ENCODE data around the gene BCL7A. TPM values are rescaled to one million over a fixed set of nuclear protein-coding genes. Genes with fewer than 3 reads are reported as not detected.

BCL7A gene
- total and polyA plus RNA-seq, 9 of the 15 experiments (the other 6 are each of a cell fraction or from before 2014, with no cell fraction given) = 0.25 to 21.9 (median 14.9) TPM

DNA sequence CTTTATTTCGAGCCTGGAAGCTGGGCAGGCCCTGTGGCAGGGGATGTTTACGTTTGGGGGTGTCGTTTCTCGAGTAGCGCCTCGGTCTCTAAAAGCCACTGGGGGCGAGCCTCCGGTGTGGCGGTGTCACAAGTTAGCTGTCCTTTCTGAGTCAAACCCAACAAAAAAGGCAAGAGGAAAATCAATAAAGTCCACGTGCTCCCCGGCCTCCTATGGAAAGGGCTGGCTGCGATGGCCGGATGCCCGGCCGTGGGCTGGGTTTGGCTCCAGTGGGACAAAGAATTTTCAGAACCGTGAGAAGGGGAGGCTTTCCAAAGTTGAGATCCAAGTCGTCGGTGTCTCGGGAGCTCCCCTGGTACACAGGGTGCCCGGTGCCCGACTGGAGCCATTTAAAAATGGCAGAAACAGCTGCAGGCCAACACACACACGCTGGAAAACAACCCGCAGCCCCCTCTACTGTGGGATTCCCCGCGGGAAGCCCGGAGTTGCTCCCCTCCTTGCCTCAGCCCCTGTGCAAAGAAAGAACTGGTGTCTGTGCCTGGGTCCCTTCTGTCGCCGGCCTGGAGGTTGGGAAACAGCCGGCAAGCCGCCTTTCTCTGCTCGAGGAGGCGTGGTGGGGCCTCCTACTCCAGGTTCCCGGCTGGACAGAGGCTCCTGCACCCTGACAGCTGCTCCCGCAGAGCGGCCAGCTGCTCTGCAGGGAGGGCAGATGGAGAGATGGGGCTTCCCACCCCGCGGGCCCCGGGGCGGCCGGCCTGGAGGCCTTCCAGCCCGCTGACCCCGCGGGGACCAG lies 1.9 kb downstream of the BCL7A start (continued):
- TF ChIP-seq KLF10 (CRISPR knock-in tag; IDR thresholded peaks at IDR 0.05) (no peak), FOXM1 (IDR thresholded peaks at IDR 0.05; ENCODE audit: low read depth) (no peak), FOXM1 (CRISPR knock-in tag; IDR thresholded peaks at IDR 0.05; ENCODE audit: low read depth) (no peak), NFE2L1 (tag; IDR thresholded peaks at IDR 0.05; ENCODE audit: borderline replicate concordance, low read depth) (no peak), NR1H2 (CRISPR knock-in tag; IDR thresholded peaks at IDR 0.05) (no peak), KLF16 (IDR thresholded peaks at IDR 0.05) (no peak), EZH2 (IDR thresholded peaks at IDR 0.05; ENCODE audit: borderline replicate concordance, low read depth, low read length) (no peak), PRMT5 (CRISPR knock-in tag; IDR thresholded peaks at IDR 0.05) (no peak), ZNF445 (CRISPR knock-in tag; IDR thresholded peaks at IDR 0.05; ENCODE audit: low read depth) (no peak), SMAD3 (CRISPR knock-in tag; conservative IDR thresholded peaks at IDR 0.05) (no peak), ZC3H8 (IDR thresholded peaks at IDR 0.05) (no peak), NUFIP1 (IDR thresholded peaks at IDR 0.05; ENCODE audit: partially characterized antibody) (no peak), HIVEP1 (CRISPR knock-in tag; IDR thresholded peaks at IDR 0.05) (no peak), NFIX (CRISPR knock-in tag; IDR thresholded peaks at IDR 0.05; ENCODE audit: low read depth) (no peak), FOXK2 (conservative IDR thresholded peaks at IDR 0.05 in 1 of 2, IDR thresholded peaks at IDR 0.05 in 1 of 2; ENCODE audit: low read depth in 2 of 2) (peak in 1 of 2 experiments; percentile 66; a peak in 3 of 4 replicates), CAMTA2 (CRISPR knock-in tag; conservative IDR thresholded peaks at IDR 0.05) (no peak), ATF7 (IDR thresholded peaks at IDR 0.05) (no peak)
- TF ChIP-seq, protein P1, sequence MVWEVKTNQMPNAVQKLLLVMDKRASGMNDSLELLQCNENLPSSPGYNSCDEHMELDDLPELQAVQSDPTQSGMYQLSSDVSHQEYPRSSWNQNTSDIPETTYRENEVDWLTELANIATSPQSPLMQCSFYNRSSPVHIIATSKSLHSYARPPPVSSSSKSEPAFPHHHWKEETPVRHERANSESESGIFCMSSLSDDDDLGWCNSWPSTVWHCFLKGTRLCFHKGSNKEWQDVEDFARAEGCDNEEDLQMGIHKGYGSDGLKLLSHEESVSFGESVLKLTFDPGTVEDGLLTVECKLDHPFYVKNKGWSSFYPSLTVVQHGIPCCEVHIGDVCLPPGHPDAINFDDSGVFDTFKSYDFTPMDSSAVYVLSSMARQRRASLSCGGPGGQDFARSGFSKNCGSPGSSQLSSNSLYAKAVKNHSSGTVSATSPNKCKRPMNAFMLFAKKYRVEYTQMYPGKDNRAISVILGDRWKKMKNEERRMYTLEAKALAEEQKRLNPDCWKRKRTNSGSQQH (CRISPR knock-in tag; IDR thresholded peaks at IDR 0.05) = no peak
- TF ChIP-seq, protein P2, sequence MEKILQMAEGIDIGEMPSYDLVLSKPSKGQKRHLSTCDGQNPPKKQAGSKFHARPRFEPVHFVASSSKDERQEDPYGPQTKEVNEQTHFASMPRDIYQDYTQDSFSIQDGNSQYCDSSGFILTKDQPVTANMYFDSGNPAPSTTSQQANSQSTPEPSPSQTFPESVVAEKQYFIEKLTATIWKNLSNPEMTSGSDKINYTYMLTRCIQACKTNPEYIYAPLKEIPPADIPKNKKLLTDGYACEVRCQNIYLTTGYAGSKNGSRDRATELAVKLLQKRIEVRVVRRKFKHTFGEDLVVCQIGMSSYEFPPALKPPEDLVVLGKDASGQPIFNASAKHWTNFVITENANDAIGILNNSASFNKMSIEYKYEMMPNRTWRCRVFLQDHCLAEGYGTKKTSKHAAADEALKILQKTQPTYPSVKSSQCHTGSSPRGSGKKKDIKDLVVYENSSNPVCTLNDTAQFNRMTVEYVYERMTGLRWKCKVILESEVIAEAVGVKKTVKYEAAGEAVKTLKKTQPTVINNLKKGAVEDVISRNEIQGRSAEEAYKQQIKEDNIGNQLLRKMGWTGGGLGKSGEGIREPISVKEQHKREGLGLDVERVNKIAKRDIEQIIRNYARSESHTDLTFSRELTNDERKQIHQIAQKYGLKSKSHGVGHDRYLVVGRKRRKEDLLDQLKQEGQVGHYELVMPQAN (IDR thresholded peaks at IDR 0.05; ENCODE audit: borderline replicate concordance) = peak; percentile 62; the same call in 1 of the 2 replicates
- TF ChIP-seq, protein P3, sequence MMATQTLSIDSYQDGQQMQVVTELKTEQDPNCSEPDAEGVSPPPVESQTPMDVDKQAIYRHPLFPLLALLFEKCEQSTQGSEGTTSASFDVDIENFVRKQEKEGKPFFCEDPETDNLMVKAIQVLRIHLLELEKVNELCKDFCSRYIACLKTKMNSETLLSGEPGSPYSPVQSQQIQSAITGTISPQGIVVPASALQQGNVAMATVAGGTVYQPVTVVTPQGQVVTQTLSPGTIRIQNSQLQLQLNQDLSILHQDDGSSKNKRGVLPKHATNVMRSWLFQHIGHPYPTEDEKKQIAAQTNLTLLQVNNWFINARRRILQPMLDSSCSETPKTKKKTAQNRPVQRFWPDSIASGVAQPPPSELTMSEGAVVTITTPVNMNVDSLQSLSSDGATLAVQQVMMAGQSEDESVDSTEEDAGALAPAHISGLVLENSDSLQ (IDR thresholded peaks at IDR 0.05) = no peak
- TF ChIP-seq, protein P4, sequence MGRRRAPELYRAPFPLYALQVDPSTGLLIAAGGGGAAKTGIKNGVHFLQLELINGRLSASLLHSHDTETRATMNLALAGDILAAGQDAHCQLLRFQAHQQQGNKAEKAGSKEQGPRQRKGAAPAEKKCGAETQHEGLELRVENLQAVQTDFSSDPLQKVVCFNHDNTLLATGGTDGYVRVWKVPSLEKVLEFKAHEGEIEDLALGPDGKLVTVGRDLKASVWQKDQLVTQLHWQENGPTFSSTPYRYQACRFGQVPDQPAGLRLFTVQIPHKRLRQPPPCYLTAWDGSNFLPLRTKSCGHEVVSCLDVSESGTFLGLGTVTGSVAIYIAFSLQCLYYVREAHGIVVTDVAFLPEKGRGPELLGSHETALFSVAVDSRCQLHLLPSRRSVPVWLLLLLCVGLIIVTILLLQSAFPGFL (CRISPR knock-in tag; IDR thresholded peaks at IDR 0.05) = no peak
